Measurements from ENCODE around the gene GAPDH. TPM values are rescaled to one million over a fixed set of nuclear protein-coding genes. Genes with fewer than 3 reads are reported as not detected.

GAPDH gene
- total RNA-seq, 1 experiment from 2014 or later, result 4,276 TPM

GRCh38 chr12:6582196-6582595 lies 47.9 kb downstream of the GAPDH start:
- DNase-seq (ENCODE audit: low spot score), result peak; percentile 29
- ChIA-PET POLR2A (interaction anchor here (1.2 kb wide), 1 partner anchor 31 kb away, joined by 3 read pairs; no protein-coding TSS in a partner anchor), CTCF (interaction anchor here (1.2 to 2.4 kb wide), 2 partner anchors 12 to 14 kb away, joined by 5 to 11 read pairs; partner anchors contain the start of gene NOP2)
- TF ChIP-seq, protein P1, sequence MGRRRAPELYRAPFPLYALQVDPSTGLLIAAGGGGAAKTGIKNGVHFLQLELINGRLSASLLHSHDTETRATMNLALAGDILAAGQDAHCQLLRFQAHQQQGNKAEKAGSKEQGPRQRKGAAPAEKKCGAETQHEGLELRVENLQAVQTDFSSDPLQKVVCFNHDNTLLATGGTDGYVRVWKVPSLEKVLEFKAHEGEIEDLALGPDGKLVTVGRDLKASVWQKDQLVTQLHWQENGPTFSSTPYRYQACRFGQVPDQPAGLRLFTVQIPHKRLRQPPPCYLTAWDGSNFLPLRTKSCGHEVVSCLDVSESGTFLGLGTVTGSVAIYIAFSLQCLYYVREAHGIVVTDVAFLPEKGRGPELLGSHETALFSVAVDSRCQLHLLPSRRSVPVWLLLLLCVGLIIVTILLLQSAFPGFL (CRISPR knock-in tag; IDR thresholded peaks at IDR 0.05; ENCODE audit: borderline replicate concordance), result no peak
- TF ChIP-seq IRF1 (CRISPR knock-in tag; IDR thresholded peaks at IDR 0.05) (no peak), HMGA2 (CRISPR knock-in tag; IDR thresholded peaks at IDR 0.05) (no peak), CTCF (IDR thresholded peaks at IDR 0.05) (no peak), RELA (CRISPR knock-in tag; IDR thresholded peaks at IDR 0.05; ENCODE audit: borderline replicate concordance) (no peak), E2F4 (CRISPR knock-in tag; IDR thresholded peaks at IDR 0.05; ENCODE audit: borderline replicate concordance, low read depth) (no peak), OVOL2 (CRISPR knock-in tag; IDR thresholded peaks at IDR 0.05; ENCODE audit: borderline replicate concordance) (no peak), AR (CRISPR knock-in tag; IDR thresholded peaks at IDR 0.05) (no peak), ZBTB43 (CRISPR knock-in tag; IDR thresholded peaks at IDR 0.05) (no peak)
- Mint-ChIP-seq H3K4me3 (no peak overlapping the region), H3K9me3 (no peaks in the 10 kb centered on the region), H3K36me3 (peaks cover 72% of the 10 kb centered on the region), H3K4me1 (no peaks in the 10 kb centered on the region), H3K27ac (no peak overlapping the region; the same call in 1 of the 2 replicates), H3K27me3 (ENCODE audit: low read depth) (no peaks in the 10 kb centered on the region)
- ATAC-seq, result peak; percentile 72

DNA sequence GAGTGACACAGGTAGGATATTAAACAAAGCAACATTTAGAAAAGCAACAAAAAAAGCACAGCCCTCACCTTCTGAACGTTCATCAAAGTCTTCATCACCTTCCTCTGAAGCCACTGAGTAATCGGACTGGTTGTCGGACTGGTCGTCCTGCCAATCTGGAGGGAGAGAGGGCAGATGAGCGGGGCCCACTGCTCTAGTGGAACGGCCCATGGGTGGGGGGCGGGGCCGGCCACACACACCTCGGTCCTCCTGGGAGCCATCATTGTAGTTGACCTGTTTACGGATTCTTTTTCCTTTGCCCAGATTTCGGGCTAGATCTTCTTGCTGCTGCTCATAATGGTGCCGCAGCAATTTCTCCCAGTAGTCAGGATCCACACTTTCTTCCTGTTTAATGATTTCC lies 48.6 kb downstream of the GAPDH start:
- no peak overlapping the region for H3K27ac Mint-ChIP-seq
- no peak overlapping the region for H3K4me3 Mint-ChIP-seq
- H3K4me1 Mint-ChIP-seq, result no peaks in the 10 kb centered on the region
- no peaks in the 10 kb centered on the region for H3K9me3 Mint-ChIP-seq
- H3K27me3 Mint-ChIP-seq (ENCODE audit: low read depth), result no peaks in the 10 kb centered on the region
- peaks cover 72% of the 10 kb centered on the region for H3K36me3 Mint-ChIP-seq
- ATAC-seq (no peak), DNase-seq (ENCODE audit: low spot score) (no peak)
- CTCF ChIA-PET, result interaction anchor here (1.0 to 2.4 kb wide), 4 partner anchors 12 to 29 kb away, joined by 3 to 11 read pairs (median 4); partner anchors contain the start of gene NOP2
- POLR2A ChIA-PET, result interaction anchor here (0.6 to 1.2 kb wide), 2 partner anchors 23 to 30 kb away, joined by 3 read pairs; no protein-coding TSS in a partner anchor
- TF ChIP-seq ZNF396 (CRISPR knock-in tag; IDR thresholded peaks at IDR 0.05; ENCODE audit: borderline replicate concordance) (no peak), CTCF (IDR thresholded peaks at IDR 0.05) (no peak), NR2C2 (CRISPR knock-in tag; IDR thresholded peaks at IDR 0.05) (no peak), ZBTB21 (CRISPR knock-in tag; IDR thresholded peaks at IDR 0.05; ENCODE audit: borderline replicate concordance) (no peak), JAZF1 (CRISPR knock-in tag; IDR thresholded peaks at IDR 0.05) (no peak), ZNF263 (CRISPR knock-in tag; IDR thresholded peaks at IDR 0.05; ENCODE audit: low read depth) (no peak), CREM (CRISPR knock-in tag; IDR thresholded peaks at IDR 0.05) (no peak), ETV6 (CRISPR knock-in tag; IDR thresholded peaks at IDR 0.05) (no peak)
- TF ChIP-seq, protein P2, sequence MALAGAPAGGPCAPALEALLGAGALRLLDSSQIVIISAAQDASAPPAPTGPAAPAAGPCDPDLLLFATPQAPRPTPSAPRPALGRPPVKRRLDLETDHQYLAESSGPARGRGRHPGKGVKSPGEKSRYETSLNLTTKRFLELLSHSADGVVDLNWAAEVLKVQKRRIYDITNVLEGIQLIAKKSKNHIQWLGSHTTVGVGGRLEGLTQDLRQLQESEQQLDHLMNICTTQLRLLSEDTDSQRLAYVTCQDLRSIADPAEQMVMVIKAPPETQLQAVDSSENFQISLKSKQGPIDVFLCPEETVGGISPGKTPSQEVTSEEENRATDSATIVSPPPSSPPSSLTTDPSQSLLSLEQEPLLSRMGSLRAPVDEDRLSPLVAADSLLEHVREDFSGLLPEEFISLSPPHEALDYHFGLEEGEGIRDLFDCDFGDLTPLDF (CRISPR knock-in tag; IDR thresholded peaks at IDR 0.05), result no peak
- TF ChIP-seq, protein P3, sequence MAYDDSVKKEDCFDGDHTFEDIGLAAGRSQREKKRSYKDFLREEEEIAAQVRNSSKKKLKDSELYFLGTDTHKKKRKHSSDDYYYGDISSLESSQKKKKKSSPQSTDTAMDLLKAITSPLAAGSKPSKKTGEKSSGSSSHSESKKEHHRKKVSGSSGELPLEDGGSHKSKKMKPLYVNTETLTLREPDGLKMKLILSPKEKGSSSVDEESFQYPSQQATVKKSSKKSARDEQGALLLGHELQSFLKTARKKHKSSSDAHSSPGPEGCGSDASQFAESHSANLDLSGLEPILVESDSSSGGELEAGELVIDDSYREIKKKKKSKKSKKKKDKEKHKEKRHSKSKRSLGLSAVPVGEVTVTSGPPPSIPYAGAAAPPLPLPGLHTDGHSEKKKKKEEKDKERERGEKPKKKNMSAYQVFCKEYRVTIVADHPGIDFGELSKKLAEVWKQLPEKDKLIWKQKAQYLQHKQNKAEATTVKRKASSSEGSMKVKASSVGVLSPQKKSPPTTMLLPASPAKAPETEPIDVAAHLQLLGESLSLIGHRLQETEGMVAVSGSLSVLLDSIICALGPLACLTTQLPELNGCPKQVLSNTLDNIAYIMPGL (CRISPR knock-in tag; IDR thresholded peaks at IDR 0.05), result no peak
- TF ChIP-seq, protein P4, sequence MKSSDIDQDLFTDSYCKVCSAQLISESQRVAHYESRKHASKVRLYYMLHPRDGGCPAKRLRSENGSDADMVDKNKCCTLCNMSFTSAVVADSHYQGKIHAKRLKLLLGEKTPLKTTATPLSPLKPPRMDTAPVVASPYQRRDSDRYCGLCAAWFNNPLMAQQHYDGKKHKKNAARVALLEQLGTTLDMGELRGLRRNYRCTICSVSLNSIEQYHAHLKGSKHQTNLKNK (CRISPR knock-in tag; IDR thresholded peaks at IDR 0.05), result no peak
